K562 (cell line): ENCODE data around the gene CYP51A1. TPM values are rescaled to one million over a fixed set of nuclear protein-coding genes. Genes with fewer than 3 reads are reported as not detected.

ENCODE experiments used
- ATF7 ChIP-seq: fragments of 450-650 bp; IDR thresholded peaks from 2 replicates; pipeline ENCODE4 v1.7.1; 2014; ENCODE audit warnings: mild to moderate bottlenecking, moderate library complexity
- EHMT2 ChIP-seq: fragments of 450-650 bp; IDR thresholded peaks from 2 replicates; pipeline ENCODE4 v1.6.1; 2018; ENCODE audit warnings: antibody characterized with exemption
- GABPB1 ChIP-seq: sonication (generic); formaldehyde crosslinking; IDR thresholded peaks from 2 replicates; pipeline ENCODE4 v1.8.0; 2022; ENCODE audit warnings: mild to moderate bottlenecking, missing genetic modification reagents
- KDM2B ChIP-seq: fragments of 250-450 bp; sonication (Bioruptor Pico); IDR thresholded peaks from 2 replicates; pipeline ENCODE4 v1.8.0; 2021; ENCODE audit warnings: mild to moderate bottlenecking, moderate library complexity
- POLR3A ChIP-seq: IDR thresholded peaks from 2 replicates; pipeline ENCODE4 v1.6.1; 2011; ENCODE audit warnings: borderline replicate concordance, mild to moderate bottlenecking, moderate library complexity; ENCODE audit not compliant: insufficient read length, insufficient read depth; ENCODE audit errors: extremely low read depth
- RBM15 ChIP-seq: fragments of 200-400 bp; formaldehyde crosslinking; IDR thresholded peaks from 2 replicates; pipeline ENCODE4 v1.6.1; 2018; ENCODE audit warnings: mild to moderate bottlenecking, low read length, moderate library complexity; ENCODE audit not compliant: insufficient read depth
- RBM25 ChIP-seq: fragments of 200-400 bp; formaldehyde crosslinking; IDR thresholded peaks from 2 replicates; pipeline ENCODE4 v1.6.1; 2018; ENCODE audit warnings: low read length, low read depth, moderate library complexity; ENCODE audit not compliant: severe bottlenecking
- SNRNP70 ChIP-seq: fragments of 200-400 bp; formaldehyde crosslinking; optimal IDR thresholded peaks from 2 replicates; pipeline ENCODE3; 2017; ENCODE audit warnings: low read depth, low read length
- TEAD2 ChIP-seq: fragments of 450-650 bp; IDR thresholded peaks from 2 replicates; pipeline ENCODE4 v1.6.1; 2016; ENCODE audit warnings: missing genetic modification characterization, control low read depth, missing compliant biosample characterization
- U2AF2 ChIP-seq: fragments of 200-400 bp; formaldehyde crosslinking; optimal IDR thresholded peaks from 2 replicates; pipeline ENCODE3; 2017; ENCODE audit warnings: low read depth, mild to moderate bottlenecking, low read length
- ZBED1 ChIP-seq: IDR thresholded peaks from 2 replicates; pipeline ENCODE4 v1.6.1; 2014
- ZBTB7A ChIP-seq: IDR thresholded peaks from 2 replicates; pipeline ENCODE4 v1.6.1; 2011; ENCODE audit warnings: low read depth, mild to moderate bottlenecking, low read length, moderate library complexity, borderline replicate concordance; ENCODE audit not compliant: control insufficient read depth
- ZFP1 ChIP-seq: fragments of 450-650 bp; formaldehyde crosslinking; IDR thresholded peaks from 2 replicates; pipeline ENCODE4 v1.4.0; 2020; ENCODE audit warnings: mild to moderate bottlenecking, mixed read lengths
- ZNF282 ChIP-seq: sonication (generic); formaldehyde crosslinking; IDR thresholded peaks from 2 replicates; pipeline ENCODE4 v1.8.1; 2023; ENCODE audit warnings: missing genetic modification reagents
- ZNF76 ChIP-seq: fragments of 250-450 bp; sonication (Bioruptor Pico); IDR thresholded peaks from 2 replicates; pipeline ENCODE4 v1.4.0; 2020; ENCODE audit warnings: mild to moderate bottlenecking, moderate library complexity, borderline replicate concordance
- polyA plus RNA-seq, 8 experiments: library from polyadenylated mRNA; depleted of rRNA in 4 of 8; stranded (reverse) in 5 of 8; unstranded in 3 of 8; fragments of >200 nt; fragmentation: Nextera tagmentation in 2 of 8; fragmentation: Illumina TruSeq in 1 of 8; extraction: Ambion mirVana in 2 of 8; extraction: Trizol in 1 of 8; gene quantifications; 2 replicates each; pipeline versions ENCODE4 v1.2.1 to v1.2.3, GENCODE V29; 2011 to 2014; ENCODE audit warnings: inconsistent platforms in 1 of 8, missing spikeins in 1 of 8
- total RNA-seq, 7 experiments: library from RNA; depleted of rRNA in 6 of 7; stranded (reverse); fragments of >200 nt in 6 of 7; fragmentation: Illumina TruSeq in 2 of 7; extraction: Trizol in 2 of 7; gene quantifications; 2 replicates each; pipeline versions ENCODE4 v1.2.1 to v1.2.3, GENCODE V29; 2011 to 2021; ENCODE audit warnings: low replicate concordance in 1 of 7
- TF ChIP-seq, protein P1 (sequence below): fragments of 250-450 bp; sonication (Bioruptor Pico); IDR thresholded peaks from 2 replicates; pipeline ENCODE4 v1.4.0; 2020
- TF ChIP-seq, protein P2 (sequence below): sonication (generic); formaldehyde crosslinking; IDR thresholded peaks from 2 replicates; pipeline ENCODE4 v1.8.1; 2023; ENCODE audit warnings: mild to moderate bottlenecking, missing genetic modification reagents, moderate library complexity
- TF ChIP-seq, protein P3 (sequence below): fragments of 250-450 bp; sonication (Bioruptor Pico); IDR thresholded peaks from 2 replicates; pipeline ENCODE4 v1.5.0; 2020; ENCODE audit warnings: mild to moderate bottlenecking, borderline replicate concordance
- TF ChIP-seq, protein P4 (sequence below): fragments of 250-450 bp; sonication (Bioruptor Pico); IDR thresholded peaks from 2 replicates; pipeline ENCODE4 v1.4.0; 2020

The CYP51A1 gene
- total and polyA plus RNA-seq, 9 of the 15 experiments (the other 6 are each of a cell fraction or from before 2014, with no cell fraction given), result 35.4 to 151 (median 80.3) TPM

DNA sequence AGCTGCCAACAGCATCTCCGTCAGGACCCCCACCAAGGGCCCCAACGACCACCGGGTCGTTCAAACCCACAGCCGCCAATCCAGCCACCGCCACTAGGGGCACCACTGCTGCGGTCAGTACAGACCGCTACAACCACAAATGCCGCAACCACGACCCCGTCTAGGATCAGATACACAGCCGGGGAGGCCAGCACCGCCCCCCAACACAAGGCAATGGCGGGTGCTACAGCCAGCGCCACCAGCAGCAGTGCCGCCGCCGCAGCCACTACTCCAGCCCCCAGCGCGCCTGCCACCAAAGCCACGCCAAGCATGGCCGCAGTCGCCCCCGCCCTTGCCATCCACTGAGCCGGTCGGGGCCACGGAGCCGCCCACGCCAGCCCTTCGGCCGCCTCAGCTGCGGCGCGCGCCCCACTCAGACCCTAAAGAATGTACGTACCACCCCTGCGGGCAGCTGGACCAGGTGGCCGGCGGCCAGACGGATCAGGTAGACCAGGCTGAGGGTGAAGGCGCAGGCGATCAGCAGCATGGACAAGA, 473 bp downstream of the CYP51A1 start (continued):
- TF ChIP-seq, protein P1, sequence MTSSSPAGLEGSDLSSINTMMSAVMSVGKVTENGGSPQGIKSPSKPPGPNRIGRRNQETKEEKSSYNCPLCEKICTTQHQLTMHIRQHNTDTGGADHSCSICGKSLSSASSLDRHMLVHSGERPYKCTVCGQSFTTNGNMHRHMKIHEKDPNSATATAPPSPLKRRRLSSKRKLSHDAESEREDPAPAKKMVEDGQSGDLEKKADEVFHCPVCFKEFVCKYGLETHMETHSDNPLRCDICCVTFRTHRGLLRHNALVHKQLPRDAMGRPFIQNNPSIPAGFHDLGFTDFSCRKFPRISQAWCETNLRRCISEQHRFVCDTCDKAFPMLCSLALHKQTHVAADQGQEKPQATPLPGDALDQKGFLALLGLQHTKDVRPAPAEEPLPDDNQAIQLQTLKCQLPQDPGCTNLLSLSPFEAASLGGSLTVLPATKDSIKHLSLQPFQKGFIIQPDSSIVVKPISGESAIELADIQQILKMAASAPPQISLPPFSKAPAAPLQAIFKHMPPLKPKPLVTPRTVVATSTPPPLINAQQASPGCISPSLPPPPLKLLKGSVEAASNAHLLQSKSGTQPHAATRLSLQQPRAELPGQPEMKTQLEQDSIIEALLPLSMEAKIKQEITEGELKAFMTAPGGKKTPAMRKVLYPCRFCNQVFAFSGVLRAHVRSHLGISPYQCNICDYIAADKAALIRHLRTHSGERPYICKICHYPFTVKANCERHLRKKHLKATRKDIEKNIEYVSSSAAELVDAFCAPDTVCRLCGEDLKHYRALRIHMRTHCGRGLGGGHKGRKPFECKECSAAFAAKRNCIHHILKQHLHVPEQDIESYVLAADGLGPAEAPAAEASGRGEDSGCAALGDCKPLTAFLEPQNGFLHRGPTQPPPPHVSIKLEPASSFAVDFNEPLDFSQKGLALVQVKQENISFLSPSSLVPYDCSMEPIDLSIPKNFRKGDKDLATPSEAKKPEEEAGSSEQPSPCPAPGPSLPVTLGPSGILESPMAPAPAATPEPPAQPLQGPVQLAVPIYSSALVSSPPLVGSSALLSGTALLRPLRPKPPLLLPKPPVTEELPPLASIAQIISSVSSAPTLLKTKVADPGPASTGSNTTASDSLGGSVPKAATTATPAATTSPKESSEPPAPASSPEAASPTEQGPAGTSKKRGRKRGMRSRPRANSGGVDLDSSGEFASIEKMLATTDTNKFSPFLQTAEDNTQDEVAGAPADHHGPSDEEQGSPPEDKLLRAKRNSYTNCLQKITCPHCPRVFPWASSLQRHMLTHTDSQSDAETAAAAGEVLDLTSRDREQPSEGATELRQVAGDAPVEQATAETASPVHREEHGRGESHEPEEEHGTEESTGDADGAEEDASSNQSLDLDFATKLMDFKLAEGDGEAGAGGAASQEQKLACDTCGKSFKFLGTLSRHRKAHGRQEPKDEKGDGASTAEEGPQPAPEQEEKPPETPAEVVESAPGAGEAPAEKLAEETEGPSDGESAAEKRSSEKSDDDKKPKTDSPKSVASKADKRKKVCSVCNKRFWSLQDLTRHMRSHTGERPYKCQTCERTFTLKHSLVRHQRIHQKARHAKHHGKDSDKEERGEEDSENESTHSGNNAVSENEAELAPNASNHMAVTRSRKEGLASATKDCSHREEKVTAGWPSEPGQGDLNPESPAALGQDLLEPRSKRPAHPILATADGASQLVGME, result no peak
- no peak for TF ChIP-seq U2AF2
- TF ChIP-seq, protein P2, sequence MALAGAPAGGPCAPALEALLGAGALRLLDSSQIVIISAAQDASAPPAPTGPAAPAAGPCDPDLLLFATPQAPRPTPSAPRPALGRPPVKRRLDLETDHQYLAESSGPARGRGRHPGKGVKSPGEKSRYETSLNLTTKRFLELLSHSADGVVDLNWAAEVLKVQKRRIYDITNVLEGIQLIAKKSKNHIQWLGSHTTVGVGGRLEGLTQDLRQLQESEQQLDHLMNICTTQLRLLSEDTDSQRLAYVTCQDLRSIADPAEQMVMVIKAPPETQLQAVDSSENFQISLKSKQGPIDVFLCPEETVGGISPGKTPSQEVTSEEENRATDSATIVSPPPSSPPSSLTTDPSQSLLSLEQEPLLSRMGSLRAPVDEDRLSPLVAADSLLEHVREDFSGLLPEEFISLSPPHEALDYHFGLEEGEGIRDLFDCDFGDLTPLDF (CRISPR knock-in tag), result peak; percentile 62; the same call in 1 of the 2 replicates
- TF ChIP-seq RBM25, result no peak
- TF ChIP-seq ATF7, result peak; percentile 52; the same call in 1 of the 2 replicates
- TF ChIP-seq SNRNP70, result no peak
- no peak for TF ChIP-seq EHMT2
- no peak for TF ChIP-seq KDM2B (CRISPR knock-in tag)
- no peak for TF ChIP-seq RBM15
- TF ChIP-seq POLR3A, result no peak
- TF ChIP-seq GABPB1 (CRISPR knock-in tag), result peak; percentile 67; the same call in 1 of the 2 replicates
- TF ChIP-seq ZNF76 (CRISPR knock-in tag), result no peak
- TF ChIP-seq, protein P3, sequence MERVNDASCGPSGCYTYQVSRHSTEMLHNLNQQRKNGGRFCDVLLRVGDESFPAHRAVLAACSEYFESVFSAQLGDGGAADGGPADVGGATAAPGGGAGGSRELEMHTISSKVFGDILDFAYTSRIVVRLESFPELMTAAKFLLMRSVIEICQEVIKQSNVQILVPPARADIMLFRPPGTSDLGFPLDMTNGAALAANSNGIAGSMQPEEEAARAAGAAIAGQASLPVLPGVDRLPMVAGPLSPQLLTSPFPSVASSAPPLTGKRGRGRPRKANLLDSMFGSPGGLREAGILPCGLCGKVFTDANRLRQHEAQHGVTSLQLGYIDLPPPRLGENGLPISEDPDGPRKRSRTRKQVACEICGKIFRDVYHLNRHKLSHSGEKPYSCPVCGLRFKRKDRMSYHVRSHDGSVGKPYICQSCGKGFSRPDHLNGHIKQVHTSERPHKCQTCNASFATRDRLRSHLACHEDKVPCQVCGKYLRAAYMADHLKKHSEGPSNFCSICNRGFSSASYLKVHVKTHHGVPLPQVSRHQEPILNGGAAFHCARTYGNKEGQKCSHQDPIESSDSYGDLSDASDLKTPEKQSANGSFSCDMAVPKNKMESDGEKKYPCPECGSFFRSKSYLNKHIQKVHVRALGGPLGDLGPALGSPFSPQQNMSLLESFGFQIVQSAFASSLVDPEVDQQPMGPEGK (CRISPR knock-in tag), result no peak
- TF ChIP-seq TEAD2 (tag), result no peak
- peak; percentile 100 for TF ChIP-seq ZBTB7A
- no peak for TF ChIP-seq ZBED1
- no peak for TF ChIP-seq ZFP1 (CRISPR knock-in tag)
- no peak for TF ChIP-seq ZNF282 (CRISPR knock-in tag)
- TF ChIP-seq, protein P4, sequence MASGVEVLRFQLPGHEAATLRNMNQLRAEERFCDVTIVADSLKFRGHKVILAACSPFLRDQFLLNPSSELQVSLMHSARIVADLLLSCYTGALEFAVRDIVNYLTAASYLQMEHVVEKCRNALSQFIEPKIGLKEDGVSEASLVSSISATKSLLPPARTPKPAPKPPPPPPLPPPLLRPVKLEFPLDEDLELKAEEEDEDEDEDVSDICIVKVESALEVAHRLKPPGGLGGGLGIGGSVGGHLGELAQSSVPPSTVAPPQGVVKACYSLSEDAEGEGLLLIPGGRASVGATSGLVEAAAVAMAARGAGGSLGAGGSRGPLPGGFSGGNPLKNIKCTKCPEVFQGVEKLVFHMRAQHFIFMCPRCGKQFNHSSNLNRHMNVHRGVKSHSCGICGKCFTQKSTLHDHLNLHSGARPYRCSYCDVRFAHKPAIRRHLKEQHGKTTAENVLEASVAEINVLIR, result 0 out of 2 replicates have a peak, but pooled peaks have one; percentile 12
